ENCODE data around the gene TBX19.

GRCh38 chr1:168285521-168285790 lies 4.8 kb downstream of the TBX19 start:
- TF ChIP-seq BHLHE40 (IDR thresholded peaks at IDR 0.05; ENCODE audit: borderline replicate concordance): no peak
- no peak for TF ChIP-seq FOXA1 (IDR thresholded peaks at IDR 0.05)
- no peak for TF ChIP-seq CTBP1 (IDR thresholded peaks at IDR 0.05; ENCODE audit: borderline replicate concordance)
- TF ChIP-seq LEF1 (IDR thresholded peaks at IDR 0.05; ENCODE audit: borderline replicate concordance): no peak

All from HEK293T (cell line).